Lung (tissue), 12 donors: ENCODE measurements around the gene GREB1. TPM values are rescaled to one million over a fixed set of nuclear protein-coding genes. Genes with fewer than 3 reads are reported as not detected.

Experiments used
- ATAC-seq: fragments of 200-7000 bp; cut with Tn5 transposase; one replicate; pipeline ENCODE4 v1.9.1; 2020; ENCODE audit warnings: moderate number of reproducible peaks; ENCODE audit not compliant: insufficient read depth, low FRiP score
- DNase-seq, 3 donors: peaks; one replicate each; pipeline ENCODE4 v3.0.0-alpha.2; 2013 to 2017
- H3K27ac ChIP-seq, 2 donors: one replicate each; pipeline ENCODE4 v1.5.1; 2013; ENCODE audit warnings: mild to moderate bottlenecking in 2 of 2, moderate library complexity in 2 of 2, control low read depth in 1 of 2, inconsistent platforms in 1 of 2, low read depth in 1 of 2, low read length in 1 of 2
- H3K27me3 ChIP-seq, 3 donors: one replicate each; pipeline ENCODE4 v1.5.1; 2013; ENCODE audit warnings: low read length in 2 of 3; ENCODE audit not compliant: control insufficient read depth in 3 of 3, insufficient read depth in 3 of 3
- H3K36me3 ChIP-seq, 4 donors: one replicate each; pipeline ENCODE4 v1.5.1; 2013; ENCODE audit warnings: low read length in 4 of 4, mild to moderate bottlenecking in 1 of 4, moderate library complexity in 1 of 4; ENCODE audit not compliant: control insufficient read depth in 4 of 4, insufficient read depth in 4 of 4
- H3K4me1 ChIP-seq, 5 donors: one replicate each; pipeline ENCODE4 v1.5.1; 2013; ENCODE audit warnings: low read length in 5 of 5, mild to moderate bottlenecking in 2 of 5, moderate library complexity in 1 of 5; ENCODE audit not compliant: control insufficient read depth in 5 of 5, insufficient read depth in 5 of 5
- H3K4me3 ChIP-seq: one replicate; pipeline ENCODE4 v1.5.1; 2013; ENCODE audit warnings: mild to moderate bottlenecking, control low read depth, moderate library complexity
- H3K9ac ChIP-seq, 2 donors: one replicate each; pipeline ENCODE4 v1.5.1; 2013; ENCODE audit warnings: low read length in 2 of 2, control low read depth in 1 of 2; ENCODE audit not compliant: insufficient read depth in 1 of 2
- H3K9me3 ChIP-seq, 4 donors: one replicate each; pipeline ENCODE4 v1.5.1; 2013; ENCODE audit warnings: low read length in 3 of 4, mild to moderate bottlenecking in 1 of 4, moderate library complexity in 1 of 4; ENCODE audit not compliant: control insufficient read depth in 4 of 4, insufficient read depth in 3 of 4
- CTCF ChIP-seq: IDR thresholded peaks from 2 replicates; pipeline ENCODE4 v1.5.1; 2012; ENCODE audit warnings: mild to moderate bottlenecking; ENCODE audit errors: control extremely low read depth, extremely low read depth
- WGBS, 2 donors: extraction: QIAGEN DNeasy Blood & Tissue Kit; methylation state at CpG; one replicate each; pipeline ENCODE4 v1.1.7; 2013; 5-methylcytosine and 5-hydroxymethylcytosine counted together
- polyA plus RNA-seq, 2 donors: library from polyadenylated mRNA; stranded (reverse); fragments of 200-250 nt; gene quantifications; one replicate each; pipeline ENCODE4 v1.2.1, GENCODE V29; 2013
- total RNA-seq, 2 donors: library from RNA; depleted of rRNA in 1 of 2; stranded (reverse); fragments of >200 nt in 1 of 2; gene quantifications; one replicate each; pipeline ENCODE4 v1.2.1, GENCODE V29; 2014 to 2021
- donor health status: control.
- donor health status: control.
- donor health status: Bipolar disorder and iron deficiency.
- donor health status: healthy.
- donor health status: DM: yes; HTN: yes; CAD: no.

Gene GREB1
- total and polyA plus RNA-seq, 4 donors = 0.23 to 3.3 (median 1.8) TPM

- peaks cover 0 to 3% (median 0%) of the 10 kb centered on the region in 3 donors for H3K27me3 ChIP-seq
- DNase-seq (no peak), ATAC-seq (no peak)
- H3K9ac ChIP-seq = no peak overlapping the region
- H3K4me1 ChIP-seq = peaks cover 0 to 7% (median 3%) of the 10 kb centered on the region in 5 donors
- TF ChIP-seq CTCF = no peak
- H3K4me3 ChIP-seq = no peak overlapping the region
- H3K9me3 ChIP-seq = peaks cover 0 to 10% (median 0%) of the 10 kb centered on the region in 4 donors
- 75 to 78% methylated on average over 10 of the region's 10 CpGs for WGBS, 2 donors
- no peak overlapping the region for H3K27ac ChIP-seq
- H3K36me3 ChIP-seq = no peaks in the 10 kb centered on the region
Observed at GRCh38 chr2:11665510-11666362, 131.9 kb downstream of the GREB1 start.

- Histone ChIP-seq H3K9me3 (peaks cover 0 to 5% (median 0%) of the 10 kb centered on the region in 4 donors), H3K27ac (no peak overlapping the region)
Observed at GRCh38 chr2:11667194-11667593, 133.3 kb downstream of the GREB1 start.

DNA sequence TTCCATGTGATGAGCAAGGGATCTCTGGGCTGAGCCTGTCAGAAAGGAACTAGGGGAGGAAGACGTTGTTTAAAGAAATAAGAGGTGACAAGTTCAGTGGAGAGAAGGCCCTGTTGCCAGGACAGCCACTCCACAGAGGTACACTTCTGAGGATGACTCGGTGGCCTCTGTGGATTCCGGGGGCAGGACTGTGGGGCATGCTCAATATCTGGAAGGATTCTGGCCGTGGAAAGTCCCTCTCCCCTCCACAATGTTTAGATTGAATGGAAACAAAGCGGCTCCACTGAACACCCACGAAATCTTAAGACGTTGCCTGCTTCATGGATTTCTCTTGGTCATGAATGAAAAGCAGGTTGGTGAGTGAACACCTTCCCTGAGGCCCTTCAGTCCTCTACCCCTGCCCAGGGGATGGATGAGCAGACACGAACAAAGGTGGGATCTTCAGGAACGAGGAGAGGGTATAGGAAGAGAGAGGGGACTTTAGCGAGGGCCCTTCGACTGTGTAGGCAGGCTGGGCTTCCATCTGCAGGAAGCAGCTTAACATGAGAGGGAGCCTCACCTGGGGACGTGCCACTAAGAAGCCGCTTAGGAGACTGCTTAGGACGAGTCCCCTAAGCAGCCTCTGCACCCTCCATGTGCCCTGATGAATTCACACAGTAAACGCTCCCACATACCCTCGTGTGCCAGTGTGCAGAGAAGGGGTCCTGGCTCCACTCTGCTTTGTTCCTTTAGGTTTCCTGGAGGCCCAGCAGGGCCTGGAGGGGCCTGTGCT is 134.2 kb downstream of the GREB1 start:
- Histone ChIP-seq H3K36me3 (no peaks in the 10 kb centered on the region), H3K27ac (no peak overlapping the region), H3K9me3 (peaks cover 0 to 4% (median 0%) of the 10 kb centered on the region in 4 donors), H3K27me3 (peaks cover 0 to 7% (median 3%) of the 10 kb centered on the region in 3 donors), H3K4me3 (no peak overlapping the region), H3K9ac (no peak overlapping the region), H3K4me1 (peaks cover 0 to 7% (median 3%) of the 10 kb centered on the region in 5 donors)
- no peak for TF ChIP-seq CTCF
- ATAC-seq = no peak
- no peak for DNase-seq
- WGBS, 2 donors = 70 to 78% methylated on average over 16 of the region's 16 CpGs

More at GRCh38 chr2:11667194-11667593, 133.3 kb downstream of the GREB1 start:
- DNase-seq = no peak
- 64 to 66% methylated on average over 3 of the region's 3 CpGs for WGBS, 2 donors
- no peaks in the 10 kb centered on the region for H3K36me3 ChIP-seq
- no peak for TF ChIP-seq CTCF
- peaks cover 0 to 7% (median 3%) of the 10 kb centered on the region in 3 donors for H3K27me3 ChIP-seq
- peaks cover 0 to 7% (median 3%) of the 10 kb centered on the region in 5 donors for H3K4me1 ChIP-seq
- H3K4me3 ChIP-seq = no peak overlapping the region
- H3K9ac ChIP-seq = no peak overlapping the region
- no peak for ATAC-seq
